ENCODE results near the gene TTC23. TPM values are rescaled to one million over a fixed set of nuclear protein-coding genes. Genes with fewer than 3 reads are reported as not detected.

The TTC23 gene
- total RNA-seq, 1 donor from 2014 or later: 28.5 TPM

GRCh38 chr15:99165020-99165790, 84.2 kb downstream of the TTC23 start:
- DNase-seq (ENCODE audit: low spot score): no peak

GRCh38 chr15:99164119-99164518, 85.3 kb downstream of the TTC23 start:
- no peak for DNase-seq (ENCODE audit: low spot score)

GRCh38 chr15:99163271-99164062, 85.9 kb downstream of the TTC23 start:
- DNase-seq (ENCODE audit: low spot score): no peak

- no peak for DNase-seq (ENCODE audit: low spot score)
Observed at GRCh38 chr15:99158626-99159412, 90.6 kb downstream of the TTC23 start.

GRCh38 chr15:99157456-99157855, 91.9 kb downstream of the TTC23 start:
- no peak for DNase-seq (ENCODE audit: low spot score)

- DNase-seq (ENCODE audit: low spot score): no peak
Observed at GRCh38 chr15:99155961-99156443, 93.4 kb downstream of the TTC23 start.

- no peak for DNase-seq (ENCODE audit: low spot score)
Observed at GRCh38 chr15:99154271-99154670, 95.1 kb downstream of the TTC23 start.

GRCh38 chr15:99153026-99153535, 96.3 kb downstream of the TTC23 start:
- DNase-seq (ENCODE audit: low spot score): no peak

- no peak for DNase-seq (ENCODE audit: low spot score)
Observed at GRCh38 chr15:99151156-99151555, 98.2 kb downstream of the TTC23 start.

- no peak for DNase-seq (ENCODE audit: low spot score)
Observed at GRCh38 chr15:99149366-99149765, 100.0 kb downstream of the TTC23 start.

- no peak for DNase-seq (ENCODE audit: low spot score)
Observed at GRCh38 chr15:99148851-99149276, 100.5 kb downstream of the TTC23 start.

GRCh38 chr15:99146661-99147060, 102.7 kb downstream of the TTC23 start:
- no peak for DNase-seq (ENCODE audit: low spot score)

GRCh38 chr15:99145778-99146177, 103.6 kb downstream of the TTC23 start:
- no peak for DNase-seq (ENCODE audit: low spot score)

- no peak for DNase-seq (ENCODE audit: low spot score)
Observed at GRCh38 chr15:99145005-99145404, 104.4 kb downstream of the TTC23 start.

- no peak for DNase-seq (ENCODE audit: low spot score)
Observed at GRCh38 chr15:99143655-99144610, 105.4 kb downstream of the TTC23 start.

- DNase-seq (ENCODE audit: low spot score): no peak
Observed at GRCh38 chr15:99143242-99143641, 106.1 kb downstream of the TTC23 start.

GRCh38 chr15:99142562-99142961, 106.8 kb downstream of the TTC23 start:
- no peak for DNase-seq (ENCODE audit: low spot score)

GRCh38 chr15:99141943-99142342, 107.4 kb downstream of the TTC23 start:
- DNase-seq (ENCODE audit: low spot score): no peak

GRCh38 chr15:99140590-99140989, 108.8 kb downstream of the TTC23 start:
- DNase-seq (ENCODE audit: low spot score): no peak

- no peak for DNase-seq (ENCODE audit: low spot score)
Observed at GRCh38 chr15:99139276-99139675, 110.1 kb downstream of the TTC23 start.
